HG02763 (cell line): Measurements from ENCODE around the gene GPR17.

Experiments
- ATAC-seq: cut with Tn5 transposase; IDR thresholded peaks from one replicate; pipeline ENCODE4 v1.9.1; 2021; ENCODE audit warnings: mild to moderate bottlenecking, moderate library complexity; ENCODE audit not compliant: unreplicated experiment

Gene GPR17

GRCh38 chr2:127685410-127686080, 39.6 kb downstream of the GPR17 start:
- ATAC-seq, result no peak

GRCh38 chr2:127688405-127688804, 42.5 kb downstream of the GPR17 start:
- no peak for ATAC-seq

- no peak for ATAC-seq
Observed at GRCh38 chr2:127690696-127691095, 44.7 kb downstream of the GPR17 start.

GRCh38 chr2:127694986-127695385, 49.0 kb downstream of the GPR17 start:
- no peak for ATAC-seq

GRCh38 chr2:127695491-127696472, 49.8 kb downstream of the GPR17 start:
- ATAC-seq, result no peak

- no peak for ATAC-seq
Observed at GRCh38 chr2:127697482-127698180, 51.7 kb downstream of the GPR17 start.

- ATAC-seq, result no peak
Observed at GRCh38 chr2:127698553-127699355, 52.8 kb downstream of the GPR17 start.

GRCh38 chr2:127700527-127701192, 54.7 kb downstream of the GPR17 start:
- ATAC-seq, result peak; percentile 56

GRCh38 chr2:127701193-127701650, 55.3 kb downstream of the GPR17 start, which contains the start of gene SFT2D3:
Gene SFT2D3 (plus strand): TSS chr2:127701497. CDS start chr2:127701529, 32 bp downstream.
- peak; percentile 63 for ATAC-seq

GRCh38 chr2:127701651-127702394, 55.9 kb downstream of the GPR17 start:
- ATAC-seq, result peak; percentile 40
